Measurements from ENCODE around the gene CCDC196. TPM values are rescaled to one million over a fixed set of nuclear protein-coding genes. Genes with fewer than 3 reads are reported as not detected.

Gene CCDC196
- total RNA-seq = not detected

- TF ChIP-seq POLR2A (IDR thresholded peaks at IDR 0.05) (no peak), POLR2AphosphoS5 (IDR thresholded peaks at IDR 0.05; ENCODE audit: insufficient read depth in 1 of 2, low read depth in 1 of 2) (no peak), CTCF (IDR thresholded peaks at IDR 0.05) (no peak)
- Histone ChIP-seq H3K4me1 (no peaks in the 10 kb centered on the region), H3K27ac (no peak within 1 kb of the TSS), H3K4me3 (no peak within 1 kb of the TSS), H3K27me3 (no peaks in the 10 kb centered on the region), H3K36me3 (no peaks in the 10 kb centered on the region), H3K9me3 (no peaks in the 10 kb centered on the region)
- intact Hi-C loops (cut with DNase I) = no loop called here
- no peak for DNase-seq (ENCODE audit: extremely low spot score in 2 of 2)
These were observed at the start of gene CCDC196 for GRCh38 chr14:66485910-66486421. Gene CCDC196, plus strand, starts transcription at chr14:66486371. Its CDS starts 132 bp downstream, at chr14:66486503.

- no peak for TF ChIP-seq POLR2AphosphoS5 (IDR thresholded peaks at IDR 0.05; ENCODE audit: insufficient read depth in 1 of 2, low read depth in 1 of 2)
- TF ChIP-seq CTCF (IDR thresholded peaks at IDR 0.05) = no peak
- no peak for TF ChIP-seq POLR2A (IDR thresholded peaks at IDR 0.05)
- no peaks in the 10 kb centered on the region for H3K4me1 ChIP-seq
- intact Hi-C loops (cut with DNase I) = no loop called here
These were observed 45.4 kb upstream of the CCDC196 start for GRCh38 chr14:66440801-66441200.

GRCh38 chr14:66442953-66443571 is 43.1 kb upstream of the CCDC196 start:
- H3K9me3 ChIP-seq = peaks cover 1% of the 10 kb centered on the region
- no peaks in the 10 kb centered on the region for H3K36me3 ChIP-seq
- no peak for TF ChIP-seq CTCF (IDR thresholded peaks at IDR 0.05)
- no peak for TF ChIP-seq POLR2AphosphoS5 (IDR thresholded peaks at IDR 0.05; ENCODE audit: insufficient read depth in 1 of 2, low read depth in 1 of 2)
- no peak for TF ChIP-seq POLR2A (IDR thresholded peaks at IDR 0.05)
- intact Hi-C loops (cut with DNase I) = no loop called here
- DNase-seq (ENCODE audit: extremely low spot score in 2 of 2) = no peak
- no peak overlapping the region for H3K4me3 ChIP-seq
- H3K27ac ChIP-seq = no peak overlapping the region
- no peaks in the 10 kb centered on the region for H3K4me1 ChIP-seq
- no peaks in the 10 kb centered on the region for H3K27me3 ChIP-seq

More at GRCh38 chr14:66440801-66441200, 45.4 kb upstream of the CCDC196 start:
- Histone ChIP-seq H3K9me3 (peaks cover 8% of the 10 kb centered on the region), H3K4me3 (no peak overlapping the region), H3K36me3 (no peaks in the 10 kb centered on the region), H3K27ac (no peak overlapping the region), H3K27me3 (no peaks in the 10 kb centered on the region)
- no peak for DNase-seq (ENCODE audit: extremely low spot score in 2 of 2)

- Histone ChIP-seq H3K9me3 (no peaks in the 10 kb centered on the region), H3K27ac (no peak overlapping the region), H3K4me3 (no peak overlapping the region), H3K27me3 (no peaks in the 10 kb centered on the region), H3K36me3 (no peaks in the 10 kb centered on the region), H3K4me1 (no peaks in the 10 kb centered on the region)
- DNase-seq (ENCODE audit: extremely low spot score in 2 of 2) = no peak
- TF ChIP-seq CTCF (IDR thresholded peaks at IDR 0.05) (no peak), POLR2A (IDR thresholded peaks at IDR 0.05) (no peak), POLR2AphosphoS5 (IDR thresholded peaks at IDR 0.05; ENCODE audit: insufficient read depth in 1 of 2, low read depth in 1 of 2) (no peak)
- intact Hi-C loops (cut with DNase I) = no loop called here
These were observed 42.4 kb upstream of the CCDC196 start for GRCh38 chr14:66443785-66444184.

- H3K4me3 ChIP-seq = no peak overlapping the region
- no peaks in the 10 kb centered on the region for H3K36me3 ChIP-seq
- H3K27ac ChIP-seq = no peak overlapping the region
- no peaks in the 10 kb centered on the region for H3K27me3 ChIP-seq
- no peak for DNase-seq (ENCODE audit: extremely low spot score in 2 of 2)
- no peaks in the 10 kb centered on the region for H3K9me3 ChIP-seq
- TF ChIP-seq POLR2AphosphoS5 (IDR thresholded peaks at IDR 0.05; ENCODE audit: insufficient read depth in 1 of 2, low read depth in 1 of 2) (no peak), POLR2A (IDR thresholded peaks at IDR 0.05) (no peak), CTCF (IDR thresholded peaks at IDR 0.05) (no peak)
- H3K4me1 ChIP-seq = no peaks in the 10 kb centered on the region
- intact Hi-C loops (cut with DNase I) = no loop called here
These were observed 41.8 kb upstream of the CCDC196 start for GRCh38 chr14:66444271-66444927.
